IPS-20b (cell line): ENCODE results near the gene LLGL1.
A peak's percentile ranks its signal among the peaks of the same experiment; 100 is the strongest.

Source experiments
- H3K27ac ChIP-seq: one replicate; pipeline ENCODE4 v1.5.1; 2013; ENCODE audit warnings: low read length
- H3K27me3 ChIP-seq: 2 replicates; pipeline ENCODE4 v1.6.1; 2013; ENCODE audit warnings: mild to moderate bottlenecking, low read length, inconsistent platforms; ENCODE audit not compliant: insufficient read depth
- H3K36me3 ChIP-seq: 2 replicates; pipeline ENCODE4 v1.6.1; 2013; ENCODE audit warnings: low read depth, mild to moderate bottlenecking, inconsistent platforms, low read length, moderate library complexity; ENCODE audit not compliant: insufficient read depth
- H3K4me1 ChIP-seq: 2 replicates; pipeline ENCODE4 v1.6.1; 2013; ENCODE audit warnings: mild to moderate bottlenecking, control low read depth, inconsistent platforms, low read length, moderate library complexity; ENCODE audit not compliant: insufficient read depth
- H3K4me3 ChIP-seq: 2 replicates; pipeline ENCODE4 v1.5.1; 2013; ENCODE audit warnings: mild to moderate bottlenecking, low read length, inconsistent platforms
- H3K9ac ChIP-seq: 2 replicates; pipeline ENCODE4 v1.6.1; 2013; ENCODE audit warnings: low read depth, mild to moderate bottlenecking, inconsistent platforms, low read length, moderate library complexity
- H3K9me3 ChIP-seq: 2 replicates; pipeline ENCODE4 v1.6.1; 2013; ENCODE audit warnings: mild to moderate bottlenecking, low read depth, low read length, inconsistent platforms; ENCODE audit not compliant: insufficient read depth

The LLGL1 gene

DNA sequence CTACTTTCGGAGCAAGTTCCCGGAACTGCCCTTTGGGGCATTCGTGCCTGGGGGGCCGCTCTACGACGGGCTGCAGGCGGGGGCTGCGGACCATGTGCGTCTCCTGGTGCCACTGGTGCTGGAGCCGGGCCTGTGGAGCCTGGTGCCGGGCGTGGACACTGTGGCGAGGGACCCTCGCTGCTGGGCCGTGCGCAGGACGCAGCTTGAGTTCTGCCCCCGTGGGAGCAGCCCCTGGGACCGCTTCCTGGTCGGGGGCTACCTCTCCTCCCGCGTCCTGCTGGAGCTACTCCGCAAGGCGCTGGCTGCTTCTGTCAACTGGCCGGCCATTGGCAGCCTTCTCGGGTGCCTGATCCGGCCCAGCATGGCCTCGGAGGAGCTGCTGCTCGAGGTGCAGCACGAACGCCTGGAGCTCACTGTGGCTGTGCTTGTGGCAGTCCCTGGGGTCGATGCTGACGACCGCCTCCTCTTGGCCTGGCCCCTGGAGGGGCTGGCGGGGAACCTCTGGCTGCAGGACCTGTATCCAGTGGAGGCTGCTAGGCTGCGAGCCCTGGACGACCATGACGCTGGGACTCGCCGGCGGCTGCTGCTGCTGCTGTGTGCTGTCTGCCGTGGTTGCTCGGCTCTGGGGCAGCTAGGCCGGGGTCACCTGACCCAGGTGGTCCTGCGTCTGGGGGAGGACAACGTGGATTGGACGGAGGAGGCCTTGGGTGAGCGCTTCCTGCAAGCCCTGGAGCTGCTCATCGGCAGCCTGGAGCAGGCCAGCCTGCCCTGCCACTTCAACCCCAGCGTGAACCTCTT is 38.6 kb downstream of the LLGL1 start:
- Histone ChIP-seq H3K9ac (no peak overlapping the region), H3K27ac (no peak overlapping the region), H3K9me3 (no peaks in the 10 kb centered on the region), H3K4me1 (peaks cover 12% of the 10 kb centered on the region), H3K27me3 (no peaks in the 10 kb centered on the region), H3K4me3 (no peak overlapping the region), H3K36me3 (peaks cover 19% of the 10 kb centered on the region)

DNA sequence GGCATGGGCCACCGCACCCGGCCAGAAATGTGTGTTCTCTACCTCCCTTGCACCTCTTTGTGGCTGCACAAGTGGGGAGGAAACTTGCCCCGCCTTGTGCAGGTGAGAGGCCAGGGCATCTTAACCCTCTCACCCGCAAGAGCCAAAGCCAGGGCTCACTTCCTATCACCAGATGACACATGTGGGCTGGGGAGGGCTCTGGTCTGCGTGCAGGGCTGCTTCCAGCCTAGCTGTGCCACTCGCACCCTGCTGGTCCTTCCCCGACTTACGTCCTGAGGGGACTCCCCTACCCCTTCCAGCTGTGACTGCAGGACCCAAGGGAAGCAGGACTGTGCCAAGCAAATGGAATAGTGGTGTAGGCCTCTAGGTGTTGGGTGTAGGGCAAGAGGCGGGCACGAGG is 41.9 kb downstream of the LLGL1 start:
- no peak overlapping the region for H3K9ac ChIP-seq
- H3K4me1 ChIP-seq: peaks cover 8% of the 10 kb centered on the region
- H3K4me3 ChIP-seq: no peak overlapping the region
- no peaks in the 10 kb centered on the region for H3K9me3 ChIP-seq
- no peaks in the 10 kb centered on the region for H3K27me3 ChIP-seq
- H3K36me3 ChIP-seq: peaks cover 23% of the 10 kb centered on the region
- H3K27ac ChIP-seq: no peak overlapping the region

DNA sequence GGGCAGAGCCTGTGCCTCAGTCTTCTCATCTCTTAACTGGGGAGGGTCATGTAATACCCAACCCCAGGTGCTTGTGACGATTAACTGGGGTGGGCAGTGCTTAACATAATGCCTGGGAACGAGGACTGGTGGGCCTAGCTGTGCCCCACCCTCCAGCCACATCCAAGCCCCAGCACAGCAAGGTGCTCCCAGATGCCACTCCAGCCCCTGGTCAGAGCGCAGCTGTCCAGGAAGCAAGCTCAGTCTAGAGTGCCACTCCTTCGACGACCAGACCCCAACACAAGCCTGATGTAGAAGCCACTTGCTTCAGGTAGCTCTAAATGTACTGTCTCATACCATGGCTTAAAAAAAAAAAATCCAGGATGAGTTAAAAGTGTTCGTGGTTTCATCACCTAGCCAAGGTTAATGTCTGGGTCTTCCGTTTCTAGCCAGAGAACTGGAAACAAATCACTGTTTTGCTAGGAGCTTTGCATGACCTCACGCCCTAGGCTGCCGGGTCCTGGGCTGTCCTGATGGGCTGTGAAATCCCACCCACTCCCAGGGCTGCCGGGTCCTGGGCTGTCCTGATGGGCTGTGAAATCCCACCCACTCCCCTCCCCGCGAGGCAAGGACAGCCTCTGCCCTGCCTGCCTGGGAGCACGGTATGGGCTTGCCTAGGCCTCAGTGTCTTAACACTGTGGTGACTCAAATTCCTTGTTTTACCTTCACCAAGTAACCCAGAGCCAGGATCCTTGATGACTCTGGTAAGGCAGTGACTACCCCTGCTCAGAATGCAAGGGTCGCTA is 42.7 kb downstream of the LLGL1 start:
- Histone ChIP-seq H3K27me3 (no peaks in the 10 kb centered on the region), H3K9ac (peak overlapping the region; percentile 49; the same call in 1 of the 2 replicates), H3K4me3 (no peak overlapping the region), H3K36me3 (peaks cover 26% of the 10 kb centered on the region), H3K4me1 (peaks cover 8% of the 10 kb centered on the region), H3K27ac (no peak overlapping the region), H3K9me3 (no peaks in the 10 kb centered on the region)

DNA sequence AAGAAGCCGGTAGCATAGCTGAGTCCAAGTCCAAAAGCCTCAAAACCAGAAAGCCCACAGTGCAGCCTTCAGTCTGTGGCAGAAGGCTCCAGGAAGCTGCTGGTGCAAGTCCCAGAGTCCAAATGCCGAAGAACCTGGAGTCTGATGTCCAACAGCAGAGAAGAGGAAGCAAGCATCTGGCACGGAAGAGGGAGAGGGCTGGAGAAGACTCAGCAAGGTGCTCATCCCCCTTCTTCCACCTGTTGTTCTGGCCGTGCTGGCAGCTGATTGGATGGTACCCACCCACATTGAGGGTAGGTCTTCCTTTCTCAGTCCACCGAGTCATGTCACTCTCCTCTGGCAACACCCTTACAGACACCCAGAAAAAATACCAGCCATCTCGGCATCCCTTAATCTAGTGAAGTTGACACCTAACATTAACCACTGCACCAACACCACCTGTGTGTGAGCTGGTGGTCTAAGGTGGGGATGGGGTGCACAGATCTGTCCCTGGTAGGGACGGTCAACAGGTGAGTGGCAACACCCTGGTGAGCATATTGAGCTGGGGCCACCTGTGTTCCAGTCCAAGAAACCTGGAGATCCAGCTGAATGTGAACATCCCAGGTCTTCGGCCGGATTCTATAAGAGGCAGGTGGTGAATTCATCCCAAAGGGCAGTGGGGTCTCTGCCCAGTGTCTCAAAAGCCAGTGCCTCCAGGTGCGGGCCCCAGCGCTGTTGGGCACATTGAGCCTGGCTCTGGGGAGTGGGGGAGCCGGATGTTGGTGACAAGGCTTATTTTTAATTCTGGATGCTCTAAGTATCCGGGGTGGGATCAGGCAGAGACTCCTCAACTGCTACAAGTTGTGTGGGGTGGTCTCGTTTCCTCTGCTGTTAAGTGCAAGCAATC is 44.9 kb downstream of the LLGL1 start:
- Histone ChIP-seq H3K27me3 (no peaks in the 10 kb centered on the region), H3K9ac (no peak overlapping the region), H3K9me3 (no peaks in the 10 kb centered on the region), H3K4me1 (peaks cover 8% of the 10 kb centered on the region), H3K4me3 (no peak overlapping the region), H3K36me3 (peaks cover 28% of the 10 kb centered on the region), H3K27ac (no peak overlapping the region)

DNA sequence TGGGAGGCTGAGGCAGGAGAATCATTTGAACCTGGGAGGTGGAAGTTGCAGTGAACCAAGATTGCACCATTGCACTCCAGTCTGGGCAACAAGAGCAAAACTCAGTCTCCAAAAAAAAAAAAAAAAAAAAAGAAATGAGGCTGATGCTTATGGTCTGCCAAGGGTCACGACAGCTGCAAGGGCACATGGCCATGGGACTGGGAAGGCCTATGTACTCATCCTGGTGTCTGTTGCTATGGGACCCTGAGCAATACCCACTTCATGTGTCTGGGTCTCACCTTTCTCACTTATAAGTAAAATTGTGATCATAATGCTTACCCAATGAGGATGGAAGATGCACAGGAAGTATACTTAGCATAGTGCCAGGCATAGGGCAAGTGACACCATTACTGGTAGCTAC is 51.6 kb downstream of the LLGL1 start:
- Histone ChIP-seq H3K9ac (no peak overlapping the region), H3K9me3 (no peaks in the 10 kb centered on the region), H3K4me1 (no peaks in the 10 kb centered on the region), H3K27me3 (no peaks in the 10 kb centered on the region), H3K36me3 (peaks cover 87% of the 10 kb centered on the region), H3K27ac (no peak overlapping the region), H3K4me3 (no peak overlapping the region)

DNA sequence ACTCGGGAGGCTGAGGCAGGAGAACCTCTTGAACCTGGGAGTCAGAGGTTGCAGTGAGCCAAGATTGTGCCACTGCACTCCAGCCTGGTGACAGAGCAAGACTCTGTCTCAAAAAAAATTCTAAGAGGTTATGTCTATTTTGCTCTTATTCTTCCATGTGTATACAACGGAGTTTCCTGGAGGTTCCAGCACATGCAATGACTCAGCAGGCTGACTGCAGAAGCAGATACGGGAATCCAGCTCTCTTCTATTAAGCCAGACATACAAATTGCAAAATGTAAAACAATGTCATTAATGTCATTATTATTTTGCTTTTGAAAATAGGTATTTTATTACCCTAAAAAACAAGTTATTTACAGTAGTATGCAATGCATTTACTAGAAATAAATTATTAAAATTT is 53.4 kb downstream of the LLGL1 start:
- Histone ChIP-seq H3K27me3 (no peaks in the 10 kb centered on the region), H3K27ac (no peak overlapping the region), H3K4me3 (no peak overlapping the region), H3K9me3 (no peaks in the 10 kb centered on the region), H3K9ac (no peak overlapping the region), H3K36me3 (peaks cover 89% of the 10 kb centered on the region), H3K4me1 (no peaks in the 10 kb centered on the region)

DNA sequence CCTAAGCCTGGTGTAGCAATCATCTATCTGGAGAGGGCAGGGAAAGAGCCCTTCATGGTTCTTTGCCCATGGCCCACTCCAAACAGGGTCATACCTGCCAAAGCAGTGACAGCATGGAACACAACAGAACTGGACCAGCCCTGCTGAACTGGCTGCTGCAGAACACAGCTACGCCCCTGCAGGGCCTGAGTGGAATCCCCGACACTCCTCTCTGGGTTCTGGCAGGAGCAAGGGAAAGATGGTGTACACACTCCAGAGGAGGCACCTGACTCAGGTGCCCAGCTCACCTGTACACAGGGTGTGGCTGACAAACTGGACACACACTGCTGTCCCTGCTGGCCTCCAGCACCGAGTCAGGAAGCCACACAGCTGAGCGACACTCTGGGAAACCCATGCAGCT is 54.8 kb downstream of the LLGL1 start:
- no peaks in the 10 kb centered on the region for H3K4me1 ChIP-seq
- H3K36me3 ChIP-seq: peaks cover 92% of the 10 kb centered on the region
- H3K9me3 ChIP-seq: no peaks in the 10 kb centered on the region

DNA sequence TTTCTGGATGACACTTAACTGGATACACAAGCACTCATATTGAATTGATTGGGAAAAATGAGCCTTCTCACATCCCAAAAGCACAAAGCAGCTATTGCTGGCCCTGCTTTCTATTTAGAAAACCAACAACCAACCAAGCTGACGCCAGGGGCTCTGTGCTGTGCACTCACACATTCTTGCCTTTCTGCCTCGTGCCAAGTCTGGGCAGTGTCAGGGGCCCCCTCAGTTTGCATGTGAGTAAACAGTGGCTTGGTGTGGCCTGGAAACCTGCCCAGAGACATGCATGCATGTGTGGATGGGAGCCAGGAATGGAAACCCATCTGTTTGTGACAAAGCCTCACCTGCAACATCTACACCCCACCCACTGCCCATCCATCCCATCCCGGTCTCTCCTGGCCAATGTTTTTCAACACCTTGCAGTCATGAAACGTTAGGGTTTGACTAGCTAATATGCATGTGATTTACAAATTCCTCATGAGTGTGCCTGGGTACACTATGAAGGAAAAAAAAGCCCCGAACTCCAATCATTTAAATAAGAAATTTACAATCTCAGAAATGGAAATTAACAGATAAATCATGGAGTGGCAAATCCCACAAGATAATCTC is 55.4 kb downstream of the LLGL1 start:
- Histone ChIP-seq H3K4me1 (no peaks in the 10 kb centered on the region), H3K27ac (no peak overlapping the region), H3K36me3 (peaks cover 97% of the 10 kb centered on the region), H3K9ac (no peak overlapping the region), H3K4me3 (no peak overlapping the region), H3K27me3 (no peaks in the 10 kb centered on the region), H3K9me3 (no peaks in the 10 kb centered on the region)

More for the DNA sequence above, 54.8 kb downstream of the LLGL1 start:
- no peak overlapping the region for H3K27ac ChIP-seq
- no peaks in the 10 kb centered on the region for H3K27me3 ChIP-seq
- no peak overlapping the region for H3K9ac ChIP-seq
- no peak overlapping the region for H3K4me3 ChIP-seq

DNA sequence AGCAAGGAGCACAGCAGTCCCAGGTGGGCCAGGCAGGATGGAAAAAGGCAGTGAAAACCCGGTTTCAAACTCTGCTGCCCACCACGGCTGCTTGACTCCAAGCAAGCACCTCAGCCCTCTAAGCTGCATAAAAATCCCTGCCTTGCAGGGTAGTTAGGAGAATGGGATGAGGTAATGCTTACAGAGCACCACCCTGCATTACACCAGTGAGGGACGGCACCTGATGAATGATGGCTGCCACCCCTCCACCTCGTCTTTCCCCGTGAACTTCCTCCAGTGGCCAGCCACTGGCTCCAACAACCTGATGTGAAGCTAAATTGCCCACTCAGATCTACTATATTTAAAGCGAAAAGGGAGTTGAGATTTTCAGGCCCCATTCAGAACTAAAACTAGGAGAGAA is 56.4 kb downstream of the LLGL1 start:
- no peak overlapping the region for H3K9ac ChIP-seq
- H3K4me1 ChIP-seq: no peaks in the 10 kb centered on the region
- H3K36me3 ChIP-seq: peaks cover 94% of the 10 kb centered on the region
- no peak overlapping the region for H3K27ac ChIP-seq
- H3K9me3 ChIP-seq: no peaks in the 10 kb centered on the region
- H3K27me3 ChIP-seq: no peaks in the 10 kb centered on the region
- H3K4me3 ChIP-seq: no peak overlapping the region

DNA sequence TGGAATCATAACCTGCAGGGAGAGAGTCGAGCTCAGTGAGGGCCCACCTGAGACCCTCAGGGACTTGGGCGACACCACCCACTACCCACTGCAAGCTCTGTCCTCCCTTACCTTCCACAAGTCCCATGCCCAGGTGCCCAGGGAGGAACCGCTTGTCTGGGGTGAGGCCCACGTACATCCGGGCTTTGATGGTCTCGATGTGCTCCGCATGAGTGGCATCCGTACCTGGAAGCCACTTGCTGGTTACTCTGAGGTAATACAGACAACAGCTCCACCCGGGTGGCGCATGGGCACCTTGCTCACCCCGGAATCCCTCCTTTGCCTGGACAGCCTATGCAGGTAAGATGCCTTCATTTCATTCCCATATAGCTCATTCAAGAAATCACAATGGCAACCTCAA is 59.9 kb downstream of the LLGL1 start:
- no peaks in the 10 kb centered on the region for H3K9me3 ChIP-seq
- no peaks in the 10 kb centered on the region for H3K27me3 ChIP-seq
- peaks cover 95% of the 10 kb centered on the region for H3K36me3 ChIP-seq
- H3K9ac ChIP-seq: no peak overlapping the region
- no peak overlapping the region for H3K27ac ChIP-seq
- no peak overlapping the region for H3K4me3 ChIP-seq
- no peaks in the 10 kb centered on the region for H3K4me1 ChIP-seq
